GM12878 (cell line): ENCODE measurements around the gene SC5D. TPM values are rescaled to one million over a fixed set of nuclear protein-coding genes. Genes with fewer than 3 reads are reported as not detected.
A peak's percentile ranks its signal among the peaks of the same experiment; 100 is the strongest.

Experiments used
- CEBPZ ChIP-seq: fragments of 150-350 bp; IDR thresholded peaks from 2 replicates; pipeline ENCODE4 v1.6.1; 2016; ENCODE audit warnings: low read depth, low read length
- CHD4 ChIP-seq: fragments of 200-600 bp; sonication (generic); IDR thresholded peaks from 2 replicates; pipeline ENCODE4 v1.6.1; 2016; ENCODE audit warnings: mild to moderate bottlenecking
- E2F4 ChIP-seq: IDR thresholded peaks from 2 replicates; pipeline ENCODE4 v1.6.1; 2012; ENCODE audit warnings: low read depth, low read length, improper control_type of control experiment
- E4F1 ChIP-seq: fragments of 450-650 bp; IDR thresholded peaks from 2 replicates; pipeline ENCODE4 v1.6.1; 2018; ENCODE audit warnings: borderline replicate concordance, mild to moderate bottlenecking; ENCODE audit not compliant: partially characterized antibody
- ELK1 ChIP-seq: IDR thresholded peaks from 2 replicates; pipeline ENCODE4 v1.6.1; 2012; ENCODE audit warnings: low read depth, low read length, improper control_type of control experiment
- GABPA ChIP-seq: IDR thresholded peaks from 2 replicates; pipeline ENCODE4 v1.6.1; 2014; ENCODE audit warnings: antibody characterized with exemption, low read depth, mild to moderate bottlenecking, inconsistent platforms
- GATAD2B ChIP-seq: fragments of 450-650 bp; conservative IDR thresholded peaks from 2 replicates; pipeline ENCODE4 v1.6.1; 2017; ENCODE audit warnings: low read depth, mild to moderate bottlenecking, moderate library complexity
- HDAC2 ChIP-seq: fragments of 200-600 bp; sonication (generic); IDR thresholded peaks from 2 replicates; pipeline ENCODE4 v1.6.1; 2017
- MEF2B ChIP-seq: fragments of 450-650 bp; IDR thresholded peaks from 2 replicates; pipeline ENCODE4 v1.6.1; 2018; ENCODE audit warnings: mild to moderate bottlenecking, moderate library complexity; ENCODE audit not compliant: partially characterized antibody, poor library complexity, severe bottlenecking
- NFYA ChIP-seq: IDR thresholded peaks from 2 replicates; pipeline ENCODE4 v1.6.1; 2011; ENCODE audit warnings: low read depth, mild to moderate bottlenecking, low read length, improper control_type of control experiment, borderline replicate concordance
- NR2C2 ChIP-seq: IDR thresholded peaks from 2 replicates; pipeline ENCODE4 v1.6.1; 2011; ENCODE audit warnings: borderline replicate concordance, low read depth; ENCODE audit not compliant: control insufficient read depth, insufficient read length
- NR2F1 ChIP-seq: fragments of 450-650 bp; conservative IDR thresholded peaks from 2 replicates; pipeline ENCODE4 v1.6.1; 2017; ENCODE audit warnings: mild to moderate bottlenecking
- POLR2AphosphoS2 ChIP-seq: IDR thresholded peaks from 2 replicates; pipeline ENCODE4 v1.6.1; 2011; ENCODE audit warnings: low read depth, mild to moderate bottlenecking, low read length, improper control_type of control experiment, moderate library complexity
- RFX5 ChIP-seq: IDR thresholded peaks from 2 replicates; pipeline ENCODE4 v1.6.1; 2011; ENCODE audit warnings: low read depth, low read length, improper control_type of control experiment
- SIX5 ChIP-seq: IDR thresholded peaks from 2 replicates; pipeline ENCODE4 v1.6.1; 2011; ENCODE audit warnings: mild to moderate bottlenecking, low read depth, low read length, moderate library complexity; ENCODE audit not compliant: severe bottlenecking
- SPI1 ChIP-seq: IDR thresholded peaks from 2 replicates; pipeline ENCODE4 v1.6.1; 2011; ENCODE audit warnings: low read depth, mild to moderate bottlenecking, low read length, moderate library complexity, borderline replicate concordance; ENCODE audit not compliant: insufficient read depth
- SREBF2 ChIP-seq: IDR thresholded peaks from 2 replicates; pipeline ENCODE4 v1.6.1; 2012; ENCODE audit warnings: mild to moderate bottlenecking, low read length
- YBX1 ChIP-seq: fragments of 450-650 bp; IDR thresholded peaks from 2 replicates; pipeline ENCODE4 v1.6.1; 2016; ENCODE audit warnings: antibody characterized with exemption
- ZBTB33 ChIP-seq: fragments of 450-650 bp; IDR thresholded peaks from 2 replicates; pipeline ENCODE4 v1.6.1; 2017; ENCODE audit warnings: mild to moderate bottlenecking
- ZNF207 ChIP-seq: fragments of 450-650 bp; IDR thresholded peaks from 2 replicates; pipeline ENCODE4 v1.6.1; 2014; ENCODE audit warnings: antibody characterized with exemption, mild to moderate bottlenecking, borderline replicate concordance
- polyA plus RNA-seq, 11 experiments: library from polyadenylated mRNA; depleted of rRNA in 4 of 11; unstranded in 6 of 11; stranded (reverse) in 5 of 11; fragments of >200 nt; fragmentation: Nextera tagmentation in 4 of 11; fragmentation: Illumina TruSeq in 1 of 11; extraction: Ambion mirVana in 4 of 11; extraction: Trizol in 1 of 11; gene quantifications; 1 replicate in 1 of 11; 2 replicates in 10 of 11; pipeline versions ENCODE4 v1.2.1 to v1.2.3, GENCODE V29; 2011 to 2016; ENCODE audit warnings: inconsistent platforms in 2 of 11, missing spikeins in 2 of 11, low read depth in 1 of 11
- total RNA-seq, 4 experiments: library from RNA; depleted of rRNA in 3 of 4; stranded (reverse); fragments of >200 nt in 3 of 4; fragmentation: Illumina TruSeq in 1 of 4; extraction: Trizol in 1 of 4; gene quantifications; 2 replicates each; pipeline versions ENCODE4 v1.2.1 to v1.2.3, GENCODE V29; 2013 to 2021

Gene SC5D
- total and polyA plus RNA-seq, 10 of the 15 experiments (the other 5 are each of a cell fraction or from before 2014, with no cell fraction given), result 23.7 to 134 (median 30.8) TPM

GRCh38 chr11:121330614-121331435 is 38.3 kb downstream of the SC5D start (continued):
- TF ChIP-seq ZBTB33 (no peak), YBX1 (no peak), POLR2AphosphoS2 (no peak), RFX5 (no peak), NR2F1 (no peak), ELK1 (no peak), E4F1 (no peak), ZNF207 (no peak), SREBF2 (no peak), GATAD2B (0 out of 2 replicates have a peak, but pooled peaks have one; percentile 34), MEF2B (peak; percentile 61), HDAC2 (no peak), CEBPZ (no peak), SIX5 (no peak), GABPA (no peak), CHD4 (no peak), NR2C2 (no peak), NFYA (no peak), SPI1 (peak; percentile 10; the same call in 1 of the 2 replicates), E2F4 (no peak)
